ENCODE data around the gene TOB2.

TOB2 gene, protein sequence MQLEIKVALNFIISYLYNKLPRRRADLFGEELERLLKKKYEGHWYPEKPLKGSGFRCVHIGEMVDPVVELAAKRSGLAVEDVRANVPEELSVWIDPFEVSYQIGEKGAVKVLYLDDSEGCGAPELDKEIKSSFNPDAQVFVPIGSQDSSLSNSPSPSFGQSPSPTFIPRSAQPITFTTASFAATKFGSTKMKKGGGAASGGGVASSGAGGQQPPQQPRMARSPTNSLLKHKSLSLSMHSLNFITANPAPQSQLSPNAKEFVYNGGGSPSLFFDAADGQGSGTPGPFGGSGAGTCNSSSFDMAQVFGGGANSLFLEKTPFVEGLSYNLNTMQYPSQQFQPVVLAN

DNA sequence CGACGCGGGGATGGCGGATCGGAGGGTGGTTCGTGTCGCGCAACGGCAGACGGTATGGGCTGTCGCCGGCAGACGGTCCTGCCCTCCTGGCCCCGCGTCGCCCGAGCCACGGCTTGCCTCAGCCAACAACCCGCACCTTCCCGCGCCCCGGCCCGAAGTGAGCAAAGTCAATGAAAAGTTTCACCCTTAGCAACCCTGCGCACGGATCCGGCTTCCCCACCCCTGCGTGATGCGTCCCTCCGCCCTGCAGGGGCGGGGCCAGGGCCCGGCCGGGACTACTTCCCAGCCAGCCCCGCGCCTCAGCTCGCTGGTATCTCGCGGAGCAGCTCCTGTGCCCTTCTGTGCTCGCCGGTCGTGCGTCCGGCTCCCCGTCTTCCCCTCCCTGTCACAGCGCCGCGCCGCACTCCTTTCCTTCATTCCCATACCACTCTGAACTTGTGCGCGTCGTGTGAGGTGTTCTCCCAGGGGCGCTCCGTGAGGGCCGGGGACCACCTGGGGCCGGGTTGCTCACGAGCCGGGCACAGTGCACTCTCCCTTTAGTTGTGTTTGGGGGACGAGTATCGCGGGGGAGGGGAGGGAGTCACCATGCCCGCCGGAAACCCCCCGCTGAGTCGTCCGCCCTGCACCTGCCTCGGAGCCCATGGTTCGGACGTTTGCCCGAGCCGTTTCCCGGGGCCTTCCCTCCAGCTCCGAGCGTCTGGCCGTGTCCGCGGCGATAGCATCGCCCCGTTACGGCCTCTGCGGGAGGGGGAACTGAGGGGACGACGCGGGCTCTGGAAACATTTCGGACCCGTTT, at the start of gene TOB2:
Gene TOB2, minus strand, starts transcription at position 163 of the 796 bp plus-strand sequence. CDS start 9,456 bp downstream, outside the sequence.
- DNase-seq, result peak; percentile 97

DNA sequence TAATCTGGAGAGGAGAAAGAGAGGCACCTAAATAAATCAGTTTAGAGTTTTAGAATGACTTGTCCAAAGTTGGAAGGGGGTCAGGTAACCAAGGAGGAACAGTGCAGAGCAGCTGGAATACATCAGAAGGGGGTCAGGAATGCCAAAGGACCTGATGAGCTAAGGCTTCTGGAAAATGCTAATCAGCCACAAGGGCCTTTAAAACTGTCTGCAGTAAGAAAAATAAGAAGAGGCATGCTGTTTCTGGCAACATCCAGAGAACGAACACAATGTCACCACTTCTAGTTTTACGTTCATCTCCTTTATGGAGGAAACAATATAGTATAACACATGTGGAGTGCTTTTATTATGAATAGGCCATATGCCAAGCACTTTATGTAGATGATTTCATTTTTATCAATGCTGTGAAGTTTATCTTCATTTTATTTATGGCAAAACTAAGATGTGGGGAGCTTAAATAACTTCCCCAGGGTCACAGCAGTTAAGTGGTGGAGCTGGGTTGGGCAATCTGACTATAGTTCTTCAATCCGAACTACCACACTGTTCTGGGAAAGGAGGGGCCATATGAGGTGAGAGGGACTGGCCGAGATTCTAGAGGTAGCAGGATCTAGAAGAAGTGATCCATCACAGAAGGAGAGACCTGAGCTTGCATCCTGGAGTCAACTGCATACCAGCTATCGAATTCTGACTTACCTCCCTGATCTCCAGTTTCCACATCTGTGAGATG, 44.9 kb upstream of the TOB2 start:
- no peak for DNase-seq

DNA sequence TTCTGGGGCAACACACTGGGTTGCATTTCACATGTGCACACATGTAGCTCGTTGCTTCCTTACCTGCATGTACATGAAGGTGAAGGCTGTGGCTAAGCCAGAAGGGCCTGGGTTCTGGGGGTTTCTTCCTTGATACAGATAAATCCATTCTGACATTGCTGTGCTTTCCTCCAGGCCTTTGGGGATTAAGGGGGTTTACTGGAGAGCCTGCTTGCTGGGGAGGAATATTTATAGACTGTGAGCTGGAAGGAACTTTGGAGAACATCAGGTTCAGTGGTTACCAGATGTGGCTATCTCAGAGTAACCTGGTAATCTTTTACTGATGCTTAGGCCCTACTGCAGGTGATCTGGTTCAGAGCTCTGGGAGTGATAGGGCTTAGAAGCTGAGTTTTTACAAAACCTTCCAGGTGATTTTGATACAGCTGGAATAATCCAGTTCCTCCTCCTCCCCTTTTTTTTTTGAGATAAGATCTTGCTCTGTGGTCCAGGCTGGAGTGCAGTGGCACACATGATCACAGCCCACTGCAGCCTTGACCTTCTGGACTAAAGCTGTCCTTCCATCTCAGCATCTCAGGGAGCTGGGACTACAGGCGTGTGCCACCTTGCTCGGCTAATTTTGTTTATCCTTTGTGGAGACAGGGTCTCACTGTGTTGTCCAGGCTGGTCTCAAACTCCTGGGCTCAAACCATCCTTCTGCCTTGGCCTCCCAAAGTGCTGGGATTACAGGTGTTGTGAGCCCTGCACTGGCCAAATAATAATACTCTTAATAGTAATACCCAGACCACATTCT, 42.2 kb upstream of the TOB2 start:
- DNase-seq, result no peak

DNA sequence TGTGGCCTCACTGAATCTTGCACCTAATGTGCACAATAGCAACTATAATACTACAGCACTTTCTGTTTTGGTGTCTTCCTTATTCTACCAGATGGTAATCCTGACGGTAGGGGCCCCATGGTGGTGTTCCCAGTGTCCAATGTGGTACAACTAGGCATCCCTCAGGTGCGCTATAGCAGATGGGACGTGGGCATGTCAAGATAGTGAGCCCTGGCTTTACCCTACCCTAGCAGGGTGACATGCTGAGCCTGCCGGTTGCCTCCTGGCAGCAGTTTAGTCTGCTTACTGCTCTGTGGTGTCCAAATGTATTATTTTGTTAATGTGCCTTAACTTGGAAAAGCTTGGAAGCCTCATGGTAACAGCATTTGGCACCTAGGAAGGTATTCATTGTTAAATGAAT, 41.5 kb upstream of the TOB2 start:
- no peak for DNase-seq

DNA sequence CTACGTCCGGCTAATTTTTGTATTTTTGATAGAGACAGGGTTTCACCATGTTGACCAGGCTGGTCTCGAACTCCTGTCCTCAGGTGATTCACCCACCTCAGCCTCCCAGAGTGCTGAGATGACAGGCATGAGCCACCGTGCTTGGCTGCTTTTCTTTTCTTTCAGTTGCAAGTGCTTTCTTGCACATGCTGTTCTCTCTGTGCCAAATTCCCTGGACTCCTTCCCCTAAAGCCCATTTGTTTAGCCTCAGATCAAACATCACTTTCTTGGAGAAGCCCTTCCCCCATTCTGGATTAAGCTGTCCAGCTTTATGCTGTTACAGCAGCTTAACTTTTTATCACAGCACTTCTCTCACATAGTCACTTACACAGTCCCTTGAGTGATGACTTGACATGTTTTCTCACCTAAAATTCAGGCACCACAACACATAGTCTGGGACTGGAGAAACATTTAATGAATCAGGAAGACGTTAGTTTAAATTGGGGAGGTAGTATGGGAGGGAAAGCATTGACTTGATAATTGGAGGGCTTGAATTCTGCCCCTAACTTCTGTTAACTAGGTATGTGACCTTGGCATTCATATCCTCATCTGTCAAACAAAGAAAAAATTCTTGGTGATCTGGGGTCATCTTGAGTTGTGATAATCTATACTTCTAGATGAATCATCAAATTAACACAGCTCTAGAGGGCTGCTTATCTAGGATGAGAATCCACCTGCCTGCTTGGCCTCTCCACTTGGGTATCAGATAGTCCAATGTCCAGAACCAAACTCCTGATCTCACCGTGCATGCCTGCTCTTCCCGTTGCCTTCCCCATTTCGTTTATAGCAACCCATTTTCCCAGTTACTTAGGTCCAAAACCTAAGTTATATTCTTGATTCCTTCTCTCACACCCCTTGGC, 40.7 kb upstream of the TOB2 start:
- DNase-seq, result no peak

DNA sequence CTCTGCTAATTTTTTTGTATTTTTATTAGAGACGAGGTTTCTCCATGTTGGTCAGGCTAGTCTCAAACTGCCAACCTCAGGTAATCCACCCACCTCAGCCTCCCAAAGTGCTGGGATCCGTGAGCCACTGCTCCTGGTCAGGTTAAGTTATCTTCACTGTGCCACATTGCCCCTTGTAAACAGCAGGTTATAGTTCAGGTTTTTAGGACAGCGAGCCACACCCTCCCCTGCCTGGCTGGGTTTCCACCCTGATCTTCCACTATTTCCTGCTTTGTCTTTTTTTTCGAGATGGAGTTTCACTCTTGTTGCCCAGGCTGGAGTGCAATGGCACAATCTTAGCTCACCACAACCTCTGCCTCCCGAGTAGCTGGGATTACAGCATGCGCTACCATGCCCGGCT, 38.4 kb upstream of the TOB2 start:
- no peak for DNase-seq

DNA sequence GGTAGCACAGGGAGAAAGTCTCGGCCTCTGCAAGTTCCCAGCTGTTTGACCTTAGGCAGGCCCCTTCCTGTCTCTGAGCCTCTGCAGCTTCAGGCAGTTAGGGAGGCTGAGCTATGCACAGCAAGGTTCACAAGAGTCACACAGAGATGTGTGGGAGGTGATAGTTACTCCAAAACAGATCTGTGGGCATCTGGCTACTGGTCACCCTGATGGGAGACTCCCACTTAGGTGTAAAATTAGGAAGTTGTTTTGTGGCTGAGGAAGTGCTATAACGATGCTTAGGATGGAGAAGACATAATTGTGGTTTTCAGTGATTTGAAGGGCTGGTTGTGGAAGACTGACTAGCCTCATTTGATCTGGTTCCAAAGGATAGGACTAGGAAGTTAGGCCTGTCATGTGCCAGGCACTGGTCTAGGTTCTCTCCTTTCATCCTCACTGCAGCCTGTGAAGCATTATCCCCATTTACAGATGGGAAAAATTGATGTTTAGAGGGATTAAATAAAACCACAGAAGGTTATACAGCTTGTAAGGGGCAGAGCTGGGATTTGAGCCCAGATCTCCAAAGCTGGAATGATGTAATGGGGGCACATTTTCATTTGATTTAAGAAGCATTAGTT, 35.8 kb upstream of the TOB2 start:
- DNase-seq, result peak; percentile 56

DNA sequence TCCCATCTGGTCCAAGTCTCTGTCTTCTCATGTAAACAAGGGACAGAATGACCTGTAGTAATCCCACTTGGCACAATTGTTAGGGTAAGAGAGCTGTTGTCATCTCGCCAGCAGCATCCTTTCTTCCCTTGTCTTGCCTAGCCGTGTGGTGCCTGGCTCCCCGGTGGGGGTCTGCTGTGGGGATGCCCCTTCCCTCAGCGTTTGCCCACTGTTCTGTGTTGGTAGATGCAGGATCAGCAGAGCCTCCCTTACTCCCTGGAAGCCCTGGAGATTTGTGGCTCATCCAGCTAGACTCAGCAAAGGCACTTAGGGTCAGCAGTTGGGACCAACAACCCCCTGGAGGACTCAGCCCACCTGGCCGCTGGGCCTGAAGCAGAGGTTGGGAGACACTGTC, 35.3 kb upstream of the TOB2 start:
- no peak for DNase-seq

DNA sequence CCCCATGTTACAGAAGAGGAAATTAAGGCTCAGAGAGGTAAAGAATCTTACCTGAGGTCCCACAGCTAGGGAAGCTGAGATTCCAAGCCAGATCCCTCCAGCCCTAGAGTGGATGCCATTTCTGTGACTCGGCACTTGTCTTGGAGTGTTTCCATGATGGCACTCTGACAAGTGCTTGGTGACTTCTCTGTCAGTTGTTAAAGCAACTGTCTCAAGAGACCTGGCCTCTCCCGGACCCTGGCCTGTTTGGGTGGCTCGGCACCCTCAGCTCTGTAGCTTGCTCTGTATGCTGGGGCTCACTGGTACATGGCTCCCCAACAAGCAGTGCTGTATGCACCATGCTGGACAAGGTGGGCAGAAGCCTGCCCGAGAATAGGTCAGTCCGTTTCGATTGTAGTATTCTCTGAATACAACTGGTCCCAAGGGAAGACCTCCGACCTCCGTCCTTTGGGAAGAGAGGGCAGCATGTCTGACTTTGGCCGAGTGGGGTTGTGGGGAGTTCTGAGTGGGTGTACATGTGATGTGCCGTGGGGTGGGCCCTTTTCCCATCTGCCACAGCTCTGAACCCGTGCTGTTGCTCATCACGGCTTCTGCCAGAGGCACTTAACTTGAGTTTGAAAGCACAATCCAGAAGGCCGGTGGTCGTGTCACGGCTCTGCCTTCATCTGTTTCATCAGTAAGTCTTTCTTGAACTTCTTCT, 34.7 kb upstream of the TOB2 start:
- no peak for DNase-seq

DNA sequence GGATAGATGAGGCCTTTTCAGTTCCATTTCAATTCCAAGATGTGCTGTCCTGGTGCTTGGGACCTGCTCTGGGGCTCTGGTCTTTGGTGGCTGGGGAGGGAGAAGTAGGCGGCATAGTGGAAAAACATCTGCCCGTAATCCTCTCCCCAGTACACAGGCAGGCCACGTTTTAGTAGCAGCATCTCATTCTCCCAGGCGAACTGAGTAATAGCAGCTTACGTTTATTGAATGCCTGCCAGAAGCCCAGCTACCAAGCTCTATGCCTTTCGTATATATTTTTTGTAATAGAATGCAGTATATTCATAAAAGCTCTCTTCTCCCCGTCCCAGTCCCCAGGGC, 33.8 kb upstream of the TOB2 start:
- DNase-seq, result no peak

DNA sequence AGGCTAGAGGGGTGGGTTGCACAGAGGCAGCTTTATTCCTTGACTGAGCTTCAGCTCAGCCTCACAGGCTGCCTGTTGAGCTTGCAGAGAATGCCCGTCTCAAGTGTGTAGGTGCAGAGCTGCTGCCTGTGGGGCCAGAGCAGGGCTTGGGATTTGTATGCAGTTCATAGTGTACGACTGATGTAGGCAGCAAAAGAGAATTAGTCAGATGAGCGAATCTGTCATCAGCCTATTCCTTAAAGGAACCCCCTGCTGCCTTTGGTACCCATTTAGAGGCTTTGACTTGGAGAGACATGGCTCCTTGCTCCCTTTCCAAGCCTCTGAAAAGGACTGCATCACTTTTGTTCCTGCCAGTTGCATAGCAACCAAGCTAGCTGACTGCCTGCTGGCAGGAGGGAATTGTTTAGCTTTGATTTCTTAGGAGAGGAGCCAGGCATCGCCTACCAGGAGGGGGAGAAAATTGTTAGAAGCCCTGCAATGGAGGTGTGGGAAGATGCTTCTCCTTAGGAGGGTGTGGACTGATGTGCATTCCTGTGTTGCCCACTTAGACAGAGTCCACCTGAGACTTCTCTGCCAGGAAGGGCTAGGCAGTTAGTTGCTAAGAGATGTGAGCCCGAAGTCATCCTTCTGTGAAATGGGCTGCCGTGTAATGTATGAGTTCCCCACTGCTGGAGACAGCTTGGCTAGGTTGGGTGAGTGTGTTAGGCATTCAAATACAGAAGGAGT, 33.2 kb upstream of the TOB2 start:
- DNase-seq, result no peak

DNA sequence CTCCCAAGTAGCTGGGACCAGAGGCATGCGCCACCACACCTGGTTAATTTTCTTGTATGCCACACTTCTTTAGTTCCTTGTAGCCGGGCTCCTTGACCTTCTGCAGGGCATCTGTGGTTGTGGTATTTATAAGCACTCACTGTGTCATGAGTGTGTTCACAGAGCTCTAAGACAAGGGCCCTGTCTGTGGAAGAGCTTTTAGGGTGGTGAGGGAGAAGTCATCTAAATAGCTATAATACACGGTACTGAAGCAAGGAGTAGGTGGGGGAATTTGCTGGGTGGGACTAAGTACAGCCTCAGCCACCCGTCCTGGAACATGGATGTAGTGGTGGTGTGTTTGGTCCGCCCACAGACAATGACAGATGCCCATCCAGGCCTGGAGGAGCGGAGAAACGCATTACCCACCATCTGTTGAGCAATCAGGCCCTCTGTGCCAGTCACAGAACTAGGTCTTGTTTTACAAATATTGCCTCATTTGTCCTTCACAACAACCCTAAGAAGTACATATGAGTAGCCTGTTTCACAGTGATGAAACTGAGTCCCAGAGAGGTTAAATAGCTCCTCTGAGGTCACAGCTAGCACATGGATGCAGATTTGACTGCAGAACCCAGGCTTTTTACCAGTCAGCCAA, 32.4 kb upstream of the TOB2 start:
- DNase-seq, result peak; percentile 93

DNA sequence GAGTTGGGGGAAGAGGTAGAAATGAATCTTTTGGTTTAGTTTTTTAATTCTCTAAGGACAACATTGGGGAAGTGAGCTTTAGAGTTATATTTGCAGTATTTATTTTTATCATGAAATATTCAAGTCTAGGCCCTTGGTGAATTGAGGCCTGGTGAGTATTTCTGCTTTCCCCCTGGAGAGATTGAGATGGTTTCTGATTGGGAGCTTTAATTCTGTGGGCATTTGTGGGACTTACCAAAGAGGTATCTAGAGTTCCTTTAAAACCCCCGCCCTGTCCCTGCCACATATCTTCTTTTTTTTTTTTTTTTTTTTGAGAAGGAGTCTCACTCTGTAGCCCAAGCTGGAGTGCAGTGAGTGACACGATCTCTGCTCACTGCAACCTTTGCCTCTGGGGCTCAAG, 31.9 kb upstream of the TOB2 start:
- no peak for DNase-seq

DNA sequence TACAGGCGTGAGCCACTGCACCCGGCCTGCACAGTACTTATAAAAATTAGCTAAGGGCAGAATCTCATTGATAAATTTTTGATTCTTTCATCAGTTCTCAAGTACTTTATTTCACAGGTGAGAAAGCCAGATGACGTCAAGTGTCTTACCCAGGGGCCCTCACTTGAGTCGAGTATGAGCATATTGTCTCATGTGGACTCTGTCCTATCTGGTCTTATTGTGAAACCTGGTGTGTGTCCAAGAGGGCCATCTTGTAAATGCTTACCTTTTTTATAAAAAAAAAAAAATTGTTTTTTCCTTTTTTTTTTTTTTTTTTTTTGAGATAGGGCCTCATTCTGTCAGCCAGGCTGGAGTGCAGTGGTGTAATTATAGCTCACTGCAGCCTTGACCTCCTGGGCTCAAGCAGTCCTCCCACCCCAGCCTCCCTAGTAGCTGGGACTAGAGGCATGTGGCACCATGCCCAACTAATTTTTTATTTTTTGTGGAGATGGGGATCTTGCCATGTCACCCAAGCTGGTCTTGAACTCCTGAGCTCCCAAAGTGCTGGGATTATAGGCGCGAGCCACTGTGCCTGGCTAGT, 28.4 kb upstream of the TOB2 start:
- no peak for DNase-seq

DNA sequence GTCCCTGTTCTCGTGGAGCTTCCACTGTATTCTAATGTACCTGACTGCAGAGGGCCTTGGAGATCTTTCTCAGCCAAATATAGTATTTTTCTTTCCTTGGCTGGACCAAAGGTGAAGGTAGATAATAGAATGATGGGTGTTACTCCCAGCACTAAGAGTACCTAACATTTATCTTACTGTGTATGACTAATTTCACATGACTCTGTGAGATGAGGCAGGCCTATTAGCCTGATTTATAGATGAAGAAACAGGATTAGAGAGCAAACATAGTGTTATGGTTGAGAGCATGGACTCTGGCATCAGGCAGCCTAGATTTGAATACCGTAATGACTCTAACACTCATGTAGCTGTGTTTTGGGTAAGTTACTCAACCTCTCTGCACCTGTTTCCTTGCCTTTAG, 25.0 kb upstream of the TOB2 start:
- DNase-seq, result no peak

DNA sequence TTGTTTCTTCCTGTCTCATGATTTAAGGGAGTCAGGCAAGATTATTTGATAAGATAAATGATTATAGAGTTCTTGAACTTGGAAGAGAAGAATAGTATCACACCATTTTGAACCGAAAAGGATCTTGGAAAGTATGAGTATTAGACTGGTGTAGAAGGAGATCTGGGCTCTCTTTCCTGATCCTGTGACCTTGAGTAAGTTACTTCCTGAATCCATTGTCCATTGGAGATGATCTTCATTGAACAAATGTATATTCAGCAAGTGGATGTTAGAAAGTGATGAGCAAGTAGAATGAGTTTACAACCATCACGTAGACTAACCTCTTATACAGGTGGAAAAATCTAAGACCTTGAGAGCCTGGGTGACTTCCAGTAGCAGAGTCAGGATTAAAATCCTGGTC, 24.3 kb upstream of the TOB2 start:
- DNase-seq, result no peak

DNA sequence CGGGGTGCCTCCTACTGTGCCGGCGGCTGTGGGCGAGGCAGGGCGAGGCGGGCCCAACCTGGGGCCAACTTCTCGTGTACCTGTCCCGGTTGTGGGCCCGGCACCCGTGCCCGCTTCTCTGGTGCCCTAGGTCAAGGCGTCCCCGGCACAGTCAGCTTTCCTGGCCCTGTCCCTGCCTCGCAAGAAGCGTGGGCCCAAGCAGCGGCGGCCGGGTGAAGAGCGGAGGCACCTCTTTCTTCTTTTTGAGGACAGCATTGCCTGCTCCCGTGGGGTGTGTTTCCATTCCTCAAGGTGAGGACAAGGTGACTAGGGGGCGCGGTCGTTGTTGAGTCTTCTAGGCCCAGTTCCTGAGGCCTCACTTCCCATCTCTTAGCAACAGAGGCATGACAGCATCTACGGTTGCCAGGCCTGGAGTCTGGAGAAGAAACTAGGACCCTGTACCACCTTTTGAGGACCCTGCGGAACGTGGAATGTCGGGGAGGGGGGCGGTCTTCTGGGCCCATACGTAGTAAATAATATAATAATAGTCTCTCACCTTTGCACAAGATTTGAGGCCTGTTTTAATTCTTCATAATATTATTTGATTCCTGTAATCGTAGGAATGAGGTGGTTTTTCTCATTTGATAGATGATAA, 22.7 kb upstream of the TOB2 start:
- peak; percentile 31 for DNase-seq

DNA sequence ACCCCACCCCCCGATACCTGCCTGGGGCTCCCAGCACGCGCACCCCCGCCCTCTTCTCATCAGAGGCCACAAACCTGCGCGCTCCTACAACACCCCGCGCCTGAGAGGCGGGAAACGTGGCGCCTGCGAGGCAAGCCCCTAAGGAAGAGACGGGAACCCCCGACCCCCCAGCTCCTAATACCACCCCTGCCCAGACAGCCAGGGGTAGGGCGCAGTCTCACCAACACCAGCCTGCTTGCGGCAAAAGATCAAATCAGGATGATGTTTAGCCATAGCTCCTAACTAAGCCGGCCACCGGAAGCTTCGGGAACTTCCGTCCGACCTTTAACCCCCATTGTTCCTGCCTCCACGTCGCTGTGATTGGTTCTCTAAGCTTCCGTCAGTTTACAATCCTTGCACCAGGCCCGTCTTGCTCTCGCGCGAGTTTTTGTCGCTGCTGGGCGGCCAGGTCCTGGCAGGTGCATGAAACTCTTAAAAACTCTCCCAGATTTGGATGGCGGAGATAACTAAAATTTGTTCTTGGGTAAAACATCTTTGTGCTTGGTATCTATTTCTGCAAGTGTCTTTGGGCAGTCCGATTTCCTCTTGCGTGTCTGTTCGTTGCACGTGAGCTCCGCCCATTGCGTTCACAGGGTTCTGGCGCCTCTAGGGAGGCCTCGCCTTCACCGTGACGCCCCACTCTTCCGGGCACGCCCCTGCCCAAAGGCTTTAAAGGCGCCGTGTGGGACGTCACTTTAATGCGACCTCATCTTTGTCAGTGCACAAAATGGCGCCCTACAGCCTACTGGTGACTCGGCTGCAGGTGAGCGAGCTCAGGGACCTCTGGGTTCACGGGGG, 22.0 kb upstream of the TOB2 start, which contains the start of the genes ACO2 and PHF5A:
Gene ACO2, plus strand, starts transcription at position 737 of the 837 bp plus-strand sequence. Its CDS starts 30 bp downstream, at position 767.
Gene PHF5A, minus strand, starts transcription at position 312 of the 837 bp plus-strand sequence. Its CDS starts 39 bp downstream, at position 273.
- peak; percentile 99 for DNase-seq

Measured in suppressor macrophage treated with lipopolysaccharide for 4 hours (primary cell).